NCI-H146 treated with DMSO at 0.1 percent for 48 hours (cell line): ENCODE measurements around the gene ASMTL.
"Not testable (repeated sequence)": the region's sequence is repeated elsewhere in the genome, so short reads cannot be mapped to it uniquely, and the experiment has no call there.

Experiments used
- DNase-seq: peaks from one replicate; lab custom pipeline; 2025; ENCODE audit not compliant: unreplicated experiment; lab: John Stamatoyannopoulos, UW

The ASMTL gene

DNA sequence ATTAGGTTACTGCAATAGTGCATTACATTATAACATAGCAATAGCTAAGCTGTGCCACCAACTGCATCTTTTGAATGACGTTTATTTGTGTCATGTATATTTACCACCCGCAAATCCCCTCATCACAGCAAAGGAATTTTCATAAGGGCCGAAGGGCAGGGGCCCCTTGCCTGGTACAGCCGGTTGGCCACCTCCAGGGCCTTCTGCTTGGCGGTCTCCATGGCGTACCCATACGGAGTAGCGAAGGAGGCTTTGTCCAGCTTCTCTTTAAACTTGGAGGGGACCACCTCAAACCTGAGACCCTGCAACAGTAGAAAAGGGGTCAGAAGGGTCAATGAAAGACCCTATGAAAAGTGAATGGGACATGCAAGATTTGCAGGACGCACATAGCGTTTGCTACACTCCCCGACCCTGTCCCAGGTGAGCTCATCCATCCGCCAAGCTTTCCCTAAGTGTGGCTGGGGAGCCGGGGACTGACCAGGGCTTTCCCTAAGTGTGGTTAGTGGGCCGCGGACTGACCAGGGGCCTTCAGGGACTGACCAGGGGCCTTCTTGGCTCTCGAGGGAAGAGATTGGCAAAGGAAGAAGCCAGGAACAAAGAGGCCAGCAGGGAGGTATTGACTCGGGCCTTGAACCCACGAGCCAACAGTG lies 10.6 kb downstream of the ASMTL start:
- DNase-seq, result no peak

DNA sequence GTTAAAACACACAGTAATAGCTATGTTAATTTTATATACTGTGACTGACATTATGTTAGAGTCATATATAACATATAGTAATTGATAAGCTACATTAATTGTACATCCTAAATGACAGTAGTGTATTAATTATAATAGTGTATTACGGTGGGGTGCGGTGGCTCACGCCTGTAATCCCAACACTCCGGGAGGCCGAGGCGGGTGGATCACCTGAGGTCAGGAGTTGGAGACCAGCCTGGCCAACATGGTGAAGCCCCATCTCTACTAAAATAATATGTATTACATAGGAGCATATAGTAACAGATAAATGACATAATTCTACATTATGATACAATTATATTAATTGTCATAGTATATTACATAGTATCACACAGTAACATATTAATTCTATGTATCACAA lies 12.2 kb downstream of the ASMTL start:
- DNase-seq, result no peak

DNA sequence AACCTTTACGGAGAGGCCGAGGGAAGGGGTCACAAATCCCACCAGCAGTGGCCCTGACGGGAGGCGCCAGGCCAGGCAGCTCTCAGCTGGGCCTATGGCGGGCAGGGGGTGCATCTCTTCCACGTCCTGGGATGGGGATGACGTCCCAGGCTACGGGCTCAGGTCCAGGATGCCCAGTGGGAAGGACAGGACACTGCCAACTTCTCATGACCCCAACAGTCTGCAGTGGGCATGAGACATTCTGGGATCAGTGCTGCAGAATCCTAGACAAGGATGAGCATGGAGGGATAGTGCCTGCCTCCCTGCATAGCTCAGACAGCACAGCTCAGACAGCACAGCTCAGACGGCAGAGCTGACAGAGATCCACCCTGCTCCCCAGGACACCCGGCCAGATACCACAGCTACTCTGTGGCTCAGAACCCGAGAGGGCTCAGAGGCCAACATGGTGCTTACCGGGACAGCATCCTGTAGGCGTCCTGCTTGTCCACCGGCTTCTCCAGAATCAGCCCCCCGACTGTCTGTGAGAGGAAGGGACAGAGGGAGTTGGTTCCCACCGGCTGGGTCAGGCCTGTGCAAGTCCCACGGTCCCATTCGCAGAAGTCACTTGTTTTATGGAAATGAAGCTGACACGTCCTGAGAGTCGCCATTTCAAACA lies 17.3 kb downstream of the ASMTL start:
- DNase-seq, result no peak

DNA sequence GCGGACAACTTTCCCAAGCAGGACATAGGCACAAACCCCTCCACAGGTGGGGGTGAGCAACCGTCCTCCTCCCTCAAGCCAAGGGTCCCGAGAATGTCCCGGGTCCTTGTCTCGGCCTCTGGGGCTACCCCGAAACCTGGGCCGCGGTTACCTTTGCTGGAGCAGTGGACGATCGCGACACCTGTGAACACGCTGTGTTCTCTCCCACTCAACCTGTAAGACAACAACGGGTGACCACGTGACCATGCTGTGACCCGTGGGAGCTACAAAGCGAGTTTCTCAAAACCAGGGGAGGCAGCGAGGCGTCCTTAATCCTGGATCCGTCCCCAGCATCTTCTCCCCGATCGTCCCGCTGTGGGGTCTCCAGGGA lies 17.9 kb downstream of the ASMTL start:
- DNase-seq, result no peak

DNA sequence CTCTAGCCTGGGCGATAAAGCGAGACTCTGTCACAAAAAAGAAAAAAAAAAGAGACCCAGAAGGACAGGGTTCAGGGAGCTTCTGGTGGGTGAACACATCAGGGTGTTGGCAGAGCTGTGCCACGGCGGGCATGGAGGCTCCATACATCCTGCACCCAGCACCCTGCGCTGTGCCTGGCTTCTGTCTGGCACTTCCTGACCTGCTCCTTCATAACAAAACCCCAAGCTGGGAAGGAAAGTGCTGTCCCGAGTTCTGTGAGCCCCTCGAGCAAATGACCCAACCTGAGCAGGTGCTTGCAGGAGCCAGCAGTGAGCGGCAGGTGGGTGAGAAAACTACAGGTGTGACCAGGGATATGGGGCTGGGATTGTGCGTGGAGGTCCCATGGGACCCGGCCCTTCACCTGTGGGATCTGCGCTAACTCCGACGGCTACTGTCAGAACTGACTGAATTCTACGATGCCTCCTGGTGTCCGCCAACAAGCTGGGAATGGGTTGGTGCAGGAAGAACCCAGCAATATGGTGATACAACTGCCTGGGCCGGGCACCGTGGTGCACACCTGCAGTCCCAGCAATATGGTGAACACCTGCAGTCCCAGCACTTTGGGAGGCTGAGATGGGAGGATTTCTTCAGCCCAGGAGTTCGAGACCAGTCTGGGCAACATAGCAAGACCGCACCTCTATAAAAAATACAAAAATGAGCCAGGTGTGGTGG lies 18.9 kb downstream of the ASMTL start:
- no peak for DNase-seq

DNA sequence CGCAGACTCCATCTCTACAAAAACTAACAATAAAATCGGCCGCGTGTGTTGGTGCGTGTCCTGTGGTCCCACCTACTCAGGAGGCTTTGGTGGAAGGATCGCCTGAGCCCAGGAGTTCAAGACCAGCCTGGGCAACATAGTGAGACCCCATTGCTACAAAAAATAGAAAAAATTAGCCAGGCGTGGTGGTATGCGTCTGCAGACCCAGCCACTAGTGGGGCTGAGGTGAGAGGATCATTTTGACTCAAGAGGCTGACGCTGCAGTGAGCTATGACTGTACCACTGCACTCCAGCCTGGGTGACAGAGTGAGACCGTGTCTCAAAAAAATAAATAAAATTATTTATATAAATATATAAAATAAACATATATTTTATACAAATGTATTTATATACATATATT lies 22.3 kb downstream of the ASMTL start:
- no peak for DNase-seq

DNA sequence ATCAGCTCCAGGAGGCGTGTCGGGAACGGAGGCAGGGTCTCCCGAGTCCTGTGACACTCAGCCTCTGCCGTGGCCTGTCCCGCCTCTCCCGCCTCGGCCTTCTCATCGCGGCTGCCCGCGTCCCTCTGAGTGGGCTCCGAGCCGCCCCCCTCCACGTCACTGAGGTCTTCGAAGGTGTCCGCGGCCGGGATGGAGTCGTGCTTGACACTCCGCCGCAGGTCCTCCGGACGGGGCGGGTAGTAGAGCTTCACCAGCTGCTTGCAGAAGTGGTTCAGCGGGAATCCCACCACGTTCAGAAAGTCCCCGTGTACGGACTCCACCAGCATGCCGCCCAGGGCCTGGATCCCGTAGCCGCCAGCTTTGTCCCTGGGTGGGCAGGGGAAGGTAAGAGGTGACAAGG lies 25.0 kb downstream of the ASMTL start:
- no peak for DNase-seq

DNA sequence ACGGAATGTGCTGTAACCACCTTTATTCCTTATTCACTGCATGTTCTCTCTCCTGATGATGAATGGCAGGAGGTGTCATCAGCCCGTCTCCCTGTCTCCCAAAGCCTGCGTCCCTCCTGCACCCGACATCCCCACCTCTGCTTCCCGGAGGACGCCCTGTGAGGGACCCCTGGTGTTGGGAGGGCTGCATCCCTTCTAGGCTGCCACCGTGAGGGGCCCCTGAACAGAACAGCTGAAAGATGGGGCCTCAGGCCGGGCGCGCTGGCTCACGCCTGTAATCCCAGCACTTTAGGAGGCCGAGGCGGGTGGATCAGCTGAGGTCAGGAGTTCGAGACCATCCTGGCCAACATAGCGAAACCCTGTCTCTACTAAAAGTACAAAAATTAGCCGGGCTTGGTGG lies 26.4 kb downstream of the ASMTL start:
- not testable (repeated sequence) for DNase-seq

DNA sequence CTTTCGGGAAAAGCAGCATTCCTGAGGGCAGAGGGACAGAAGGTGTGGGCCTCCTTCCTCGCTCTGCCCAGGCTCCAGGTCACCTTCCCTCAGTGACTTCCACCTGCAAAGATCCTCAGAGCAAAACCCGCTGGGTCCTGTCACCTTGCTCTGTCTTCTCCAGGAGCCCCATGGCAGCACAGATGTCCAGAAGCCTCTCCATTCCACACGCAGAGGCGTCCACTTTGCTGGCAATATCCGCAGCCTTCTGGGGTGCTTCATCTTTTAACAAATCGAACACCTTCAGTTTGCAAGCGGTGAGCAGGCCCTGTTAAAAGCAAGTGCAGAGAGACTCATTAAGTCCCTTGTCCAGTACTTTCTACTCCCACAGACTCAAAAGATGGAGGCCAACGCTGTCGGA lies 27.3 kb downstream of the ASMTL start:
- DNase-seq, result no peak

DNA sequence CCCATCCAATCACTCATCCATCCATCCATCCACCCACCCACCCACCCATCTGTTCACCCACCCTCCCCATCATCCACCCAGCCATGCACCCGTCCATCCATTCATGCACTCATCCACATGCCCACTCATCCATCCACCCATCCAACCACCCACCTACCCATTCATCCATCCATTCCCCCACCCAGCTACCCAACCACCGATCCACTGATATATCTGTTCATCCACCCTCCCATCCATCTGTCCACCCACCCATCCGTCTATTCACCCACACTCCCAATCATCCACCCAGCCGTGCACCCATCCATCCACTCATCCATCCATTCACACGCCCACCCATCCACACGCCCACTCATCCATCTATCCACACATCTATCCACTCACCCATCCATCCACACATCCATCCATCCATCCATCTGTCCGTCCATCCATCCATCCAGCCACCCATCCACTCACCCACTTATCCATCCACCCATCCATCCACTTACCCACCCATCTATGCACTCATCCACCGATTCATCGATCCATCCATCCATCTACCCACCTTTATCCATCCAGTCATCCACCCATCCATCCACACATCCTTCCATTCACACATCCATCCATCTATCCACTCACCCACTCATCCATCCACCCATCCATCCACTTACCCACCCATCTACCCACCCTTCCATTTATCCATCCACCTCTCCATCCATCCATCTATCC lies 28.4 kb downstream of the ASMTL start:
- DNase-seq, result no peak

DNA sequence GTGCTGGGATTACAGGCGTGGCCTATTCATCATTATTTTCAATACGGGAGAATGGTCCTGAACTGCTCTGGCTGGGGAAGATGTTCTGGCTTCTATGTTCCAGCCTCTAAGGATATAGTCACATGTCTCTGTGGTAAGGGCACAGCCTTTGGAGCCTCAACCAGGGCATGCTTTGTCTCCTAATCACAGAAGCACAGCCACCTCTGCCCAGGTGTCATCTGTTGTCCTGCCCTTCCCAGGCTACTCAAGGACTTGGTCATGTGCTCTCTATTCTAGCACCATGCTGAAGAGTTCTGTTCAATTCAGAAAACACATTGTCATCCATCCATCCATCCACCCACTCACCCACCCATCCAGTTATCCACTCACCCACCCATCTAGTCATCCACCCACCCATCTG lies 29.5 kb downstream of the ASMTL start:
- no peak for DNase-seq

DNA sequence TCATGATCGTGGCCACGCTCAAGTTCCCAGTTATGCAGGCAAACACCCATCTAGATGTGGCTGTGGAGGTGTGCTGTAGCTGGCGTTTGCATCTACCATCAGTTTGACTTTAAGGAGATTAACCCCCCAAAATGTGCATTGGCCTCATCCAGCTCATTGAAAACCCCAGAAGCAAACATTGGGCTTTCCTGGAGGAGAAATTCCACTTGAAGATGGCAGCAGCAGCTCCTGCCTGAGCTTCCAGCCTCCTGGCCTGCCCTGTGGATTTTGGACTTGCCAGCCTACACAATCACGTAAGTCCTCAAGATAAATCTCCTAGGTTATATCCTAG lies 30.6 kb downstream of the ASMTL start:
- no peak for DNase-seq

DNA sequence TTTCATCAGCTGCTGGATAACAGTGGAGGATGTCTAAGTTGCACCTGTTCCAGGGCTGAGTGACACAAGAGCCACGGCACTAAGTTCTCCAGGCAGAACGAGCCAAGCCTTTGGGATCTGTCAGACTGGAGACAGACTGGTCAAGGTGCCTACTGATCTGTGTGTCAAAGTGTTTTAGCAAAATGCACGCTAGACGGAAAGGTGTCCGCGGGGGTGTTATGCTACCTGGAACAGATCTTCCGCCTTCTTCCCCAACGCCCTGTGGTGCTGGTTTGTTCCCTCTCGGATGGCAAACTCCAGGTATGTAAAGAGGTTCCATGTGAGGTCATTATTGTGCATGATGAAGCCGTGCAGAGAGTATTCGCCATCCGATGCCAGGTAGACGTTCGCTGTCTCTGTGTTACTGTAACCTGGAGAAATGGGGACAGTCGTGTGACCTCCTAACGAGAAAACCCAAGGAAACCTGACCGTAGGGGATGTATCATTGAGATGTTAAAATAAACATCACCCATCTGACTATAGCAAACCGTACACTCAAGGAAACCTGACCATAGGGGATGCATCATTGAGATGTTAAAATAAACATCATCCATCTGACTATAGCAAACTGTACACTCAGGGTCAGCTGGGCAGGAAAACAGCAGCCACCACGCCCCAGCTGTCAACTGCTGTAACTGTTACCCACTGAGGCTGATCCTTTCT lies 31.1 kb downstream of the ASMTL start:
- no peak for DNase-seq

DNA sequence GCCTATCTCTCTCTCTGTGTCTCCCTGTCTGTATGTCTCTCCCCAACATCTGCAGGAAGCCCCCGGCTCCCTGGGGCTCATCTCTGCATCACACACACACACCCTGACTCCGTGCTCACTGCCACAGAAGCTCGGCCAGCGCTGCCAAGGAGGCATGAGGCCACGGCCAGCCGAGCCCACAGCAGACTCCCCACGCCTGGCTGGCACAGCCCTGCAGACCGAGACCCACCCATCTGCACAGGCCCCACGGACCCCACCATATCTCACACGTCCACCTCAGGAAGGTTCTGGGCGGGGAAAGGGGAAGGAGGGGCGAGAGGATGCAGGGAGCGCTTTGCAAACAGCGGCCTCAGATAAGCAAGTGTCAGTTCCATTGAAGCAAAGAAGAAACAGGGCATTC lies 32.3 kb downstream of the ASMTL start:
- DNase-seq, result no peak

DNA sequence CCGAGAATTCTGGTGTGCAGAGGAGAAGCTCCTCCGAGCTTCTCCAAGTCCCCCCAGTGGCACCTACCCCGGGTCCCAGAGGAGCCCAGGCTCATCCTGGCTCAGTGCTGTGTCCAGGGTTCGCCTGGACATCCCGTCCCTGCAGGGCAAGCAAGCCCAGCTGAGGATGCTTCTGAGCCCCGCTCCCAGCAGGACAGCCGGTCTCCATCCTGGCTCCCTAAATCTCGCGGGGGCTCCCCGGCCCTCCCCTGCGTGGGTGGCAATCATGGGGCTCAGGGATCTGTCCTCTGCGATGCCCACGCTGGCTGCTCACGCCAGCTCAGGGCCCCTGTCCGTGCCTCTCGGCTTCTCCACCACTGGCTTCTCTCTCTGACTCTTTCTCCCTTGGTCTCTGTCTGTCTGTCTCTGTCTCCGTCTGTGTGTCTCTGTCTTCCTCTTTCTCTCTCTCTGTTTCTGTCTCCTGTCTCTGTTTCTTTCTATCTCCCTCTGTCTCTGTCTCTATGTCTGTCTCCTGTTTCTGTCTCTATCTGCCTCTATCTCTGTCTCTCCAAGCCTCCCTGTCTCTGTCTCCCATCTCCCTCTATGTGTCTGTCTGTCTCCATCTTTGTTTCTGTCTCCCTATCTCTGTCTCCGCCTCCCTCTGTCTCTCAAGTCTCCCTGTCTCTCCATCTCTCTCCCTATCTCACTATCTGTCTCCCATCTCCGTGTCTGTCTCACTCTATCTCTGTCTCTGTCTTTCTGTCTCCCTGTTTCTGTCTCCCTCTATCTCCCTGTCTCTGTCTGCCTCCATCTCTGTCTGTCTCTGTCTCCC lies 33.0 kb downstream of the ASMTL start:
- no peak for DNase-seq

DNA sequence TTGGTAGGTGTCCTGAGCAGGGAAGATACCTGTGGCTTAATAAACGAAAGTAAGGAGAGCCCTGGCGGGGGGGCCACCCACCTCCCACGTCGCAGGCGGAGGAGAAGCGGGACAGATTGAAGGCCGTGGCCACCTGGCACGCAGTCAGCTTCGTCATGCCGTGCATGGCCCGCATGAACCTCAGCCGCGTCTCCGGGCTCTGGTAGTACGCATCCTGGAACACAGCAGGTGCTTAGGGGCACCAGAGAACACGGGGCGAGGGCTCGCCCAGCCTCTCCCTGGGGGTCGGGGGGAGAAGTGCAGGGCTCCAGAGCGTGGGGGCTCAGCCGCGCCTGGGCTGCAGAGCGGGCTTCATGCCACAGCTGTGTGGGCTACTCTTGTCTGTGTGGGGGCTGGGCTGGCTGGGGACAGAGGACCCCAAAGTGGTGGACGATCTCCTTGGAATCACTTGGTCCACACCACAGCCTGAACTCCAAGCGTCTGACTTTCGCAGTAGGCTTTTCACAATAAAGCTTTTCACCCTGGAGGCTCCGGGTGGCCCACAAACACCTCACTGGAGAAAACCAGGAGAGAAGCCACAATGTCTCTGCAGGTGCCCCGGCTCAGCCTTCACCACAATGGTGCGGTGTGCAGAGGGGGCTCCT lies 33.7 kb downstream of the ASMTL start:
- no peak for DNase-seq

DNA sequence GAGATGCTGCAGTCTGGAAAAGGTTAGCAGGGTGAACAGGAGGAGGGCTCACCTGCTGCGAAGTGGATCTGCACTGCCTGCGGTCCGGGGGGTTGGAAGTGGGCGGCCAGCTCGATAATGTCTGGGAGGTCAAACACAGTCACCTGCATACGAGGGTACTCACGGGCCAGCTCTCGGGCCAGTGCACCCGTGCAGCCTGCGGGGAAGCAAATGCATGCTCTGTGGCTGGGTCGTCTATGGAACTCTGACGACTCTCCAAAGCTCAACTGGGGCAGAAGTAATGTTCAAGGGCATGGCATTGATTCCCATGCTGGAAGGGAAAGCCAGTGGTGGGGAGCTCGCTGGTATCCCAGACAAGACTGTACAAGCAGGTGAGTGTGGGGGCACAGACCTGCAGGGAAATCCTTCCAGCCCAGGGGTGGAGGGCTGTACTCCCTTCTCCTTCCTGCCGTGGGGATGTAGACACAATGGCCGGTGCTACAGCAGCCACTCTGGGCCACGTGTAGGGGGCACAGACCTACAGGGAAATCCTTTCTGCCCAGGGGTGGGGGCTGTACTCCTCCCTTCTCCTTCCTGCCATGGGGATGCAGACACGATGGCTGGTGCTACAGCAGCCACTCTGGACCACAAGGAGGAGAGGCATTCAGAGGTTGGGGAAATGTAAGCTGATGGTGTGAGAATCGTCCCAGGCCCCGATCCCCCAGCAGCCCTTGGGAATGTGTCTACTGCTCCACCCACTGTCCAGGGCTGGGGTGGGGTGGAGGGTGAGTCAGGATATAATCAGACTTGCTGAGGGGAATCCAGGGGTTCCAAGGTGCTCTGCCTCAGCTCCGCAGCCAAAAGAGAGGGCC lies 34.6 kb downstream of the ASMTL start:
- no peak for DNase-seq

DNA sequence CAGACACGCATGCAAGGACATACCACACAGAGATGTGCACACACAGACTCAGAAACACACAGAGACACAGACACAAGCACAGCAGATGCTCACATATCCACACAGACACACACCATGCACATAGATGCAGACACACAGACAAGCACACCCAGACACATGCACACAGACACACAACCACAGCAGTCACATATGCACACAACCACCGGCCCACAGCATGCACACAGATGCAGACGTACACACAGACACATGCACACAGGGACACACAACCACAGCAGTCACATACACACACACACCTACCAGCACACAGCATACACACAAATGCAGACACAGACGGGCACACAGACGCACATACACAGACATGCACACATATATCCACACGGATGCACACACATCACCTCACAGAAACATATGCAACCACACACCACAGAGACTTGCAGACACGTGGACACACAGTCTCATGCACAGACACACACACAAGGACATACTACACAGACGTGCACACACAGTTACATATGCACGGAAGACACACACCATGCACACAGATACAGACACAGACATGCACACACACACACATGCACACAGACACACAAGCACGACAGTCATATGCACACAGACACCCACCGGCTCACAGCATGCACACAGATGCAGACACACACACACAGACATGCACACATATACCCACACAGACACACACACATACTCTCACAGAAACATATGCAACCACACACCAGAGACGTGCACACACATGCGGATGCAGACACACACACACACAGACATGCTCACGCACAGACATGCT lies 35.5 kb downstream of the ASMTL start:
- DNase-seq, result no peak
